Coronary artery (tissue), 2 donors: ENCODE results near the gene KCNF1.

Experiments
- DNase-seq: peaks from one replicate; pipeline ENCODE4 v3.0.0-alpha.2; 2017; ENCODE audit warnings: low spot score
- H3K27ac ChIP-seq, 2 donors: fragments of 200-600 bp; sonication (generic); one replicate each; pipeline ENCODE4 v1.5.1; 2016 to 2019
- H3K4me3 ChIP-seq: fragments of 200-600 bp; sonication (generic); 2 replicates; pipeline ENCODE4 v1.5.1; 2016; ENCODE audit warnings: mild to moderate bottlenecking, moderate library complexity
- TF ChIP-seq, protein P1 (sequence below): fragments of 200-600 bp; sonication (generic); IDR thresholded peaks from one replicate; pipeline ENCODE4 v1.5.1; 2019; ENCODE audit warnings: antibody characterized with exemption

Gene KCNF1

DNA sequence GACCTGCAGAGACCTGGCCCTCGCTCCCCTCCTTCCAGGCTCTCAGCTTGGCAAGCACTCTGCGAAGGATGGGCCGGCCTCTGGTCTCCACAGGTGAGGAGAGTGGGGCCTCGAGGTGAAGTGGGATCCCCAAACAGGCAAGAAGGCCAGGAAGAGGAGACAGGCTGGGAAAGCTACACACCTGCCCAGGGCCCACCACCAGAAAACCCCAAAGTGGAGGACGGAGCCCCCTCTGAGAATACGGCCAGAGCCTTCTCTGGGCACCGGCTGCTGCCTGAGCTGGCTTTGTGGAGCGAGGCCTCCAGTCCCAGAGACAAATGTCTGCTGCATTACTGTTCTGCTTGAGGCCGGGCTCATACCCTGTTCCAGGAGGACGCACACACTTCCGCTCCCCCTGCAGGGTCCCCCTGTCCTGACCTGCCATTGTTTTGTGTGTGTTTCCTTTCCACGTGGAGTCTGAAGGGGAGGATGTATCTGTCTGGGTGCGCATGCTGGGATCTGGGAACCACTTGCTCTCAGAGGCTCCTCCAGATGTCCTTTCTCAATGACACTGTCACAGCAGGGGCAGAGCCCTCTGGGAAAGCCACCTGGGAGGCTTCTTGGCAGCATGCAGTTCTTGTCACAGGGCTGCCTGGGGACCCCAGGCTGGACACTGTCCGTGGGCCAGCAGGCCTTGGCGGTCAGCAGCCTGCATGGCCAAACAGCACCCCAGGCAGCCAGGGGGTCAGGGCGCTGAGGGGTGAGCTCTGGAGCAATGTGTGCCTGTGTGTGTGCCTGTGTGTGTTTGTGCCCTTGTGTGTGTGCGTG, 20.8 kb downstream of the KCNF1 start:
- H3K4me3 ChIP-seq = no peak overlapping the region
- no peak for DNase-seq
- H3K27ac ChIP-seq = no peak overlapping the region
- TF ChIP-seq, protein P1, sequence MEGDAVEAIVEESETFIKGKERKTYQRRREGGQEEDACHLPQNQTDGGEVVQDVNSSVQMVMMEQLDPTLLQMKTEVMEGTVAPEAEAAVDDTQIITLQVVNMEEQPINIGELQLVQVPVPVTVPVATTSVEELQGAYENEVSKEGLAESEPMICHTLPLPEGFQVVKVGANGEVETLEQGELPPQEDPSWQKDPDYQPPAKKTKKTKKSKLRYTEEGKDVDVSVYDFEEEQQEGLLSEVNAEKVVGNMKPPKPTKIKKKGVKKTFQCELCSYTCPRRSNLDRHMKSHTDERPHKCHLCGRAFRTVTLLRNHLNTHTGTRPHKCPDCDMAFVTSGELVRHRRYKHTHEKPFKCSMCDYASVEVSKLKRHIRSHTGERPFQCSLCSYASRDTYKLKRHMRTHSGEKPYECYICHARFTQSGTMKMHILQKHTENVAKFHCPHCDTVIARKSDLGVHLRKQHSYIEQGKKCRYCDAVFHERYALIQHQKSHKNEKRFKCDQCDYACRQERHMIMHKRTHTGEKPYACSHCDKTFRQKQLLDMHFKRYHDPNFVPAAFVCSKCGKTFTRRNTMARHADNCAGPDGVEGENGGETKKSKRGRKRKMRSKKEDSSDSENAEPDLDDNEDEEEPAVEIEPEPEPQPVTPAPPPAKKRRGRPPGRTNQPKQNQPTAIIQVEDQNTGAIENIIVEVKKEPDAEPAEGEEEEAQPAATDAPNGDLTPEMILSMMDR = no peak

DNA sequence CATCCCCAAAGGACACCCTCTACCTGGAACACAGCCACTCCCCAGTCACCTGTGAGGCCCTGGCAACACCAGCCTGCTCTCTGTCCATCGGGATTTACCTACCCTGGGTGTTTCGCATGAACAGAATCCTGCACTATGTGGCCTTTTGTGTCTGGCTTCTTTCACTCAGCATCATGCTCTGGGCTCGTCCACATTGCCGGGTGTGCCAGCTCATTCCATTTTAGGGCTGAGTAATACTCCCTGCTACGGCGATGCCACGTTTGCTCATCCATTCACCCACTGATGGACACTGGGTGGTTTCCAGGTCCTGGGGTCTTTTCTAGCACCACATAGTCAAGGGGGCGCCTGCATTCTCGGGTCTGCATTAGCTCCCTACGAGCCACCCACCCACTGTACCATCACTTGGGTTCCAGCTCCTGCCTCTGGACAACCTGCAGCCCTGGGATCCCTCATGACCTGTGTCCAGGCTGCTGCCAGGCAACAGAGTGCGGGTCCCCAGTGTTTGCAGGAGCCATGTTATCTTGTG, 22.0 kb downstream of the KCNF1 start:
- no peak overlapping the region for H3K27ac ChIP-seq
- TF ChIP-seq, protein P1 = no peak
- no peak for DNase-seq

DNA sequence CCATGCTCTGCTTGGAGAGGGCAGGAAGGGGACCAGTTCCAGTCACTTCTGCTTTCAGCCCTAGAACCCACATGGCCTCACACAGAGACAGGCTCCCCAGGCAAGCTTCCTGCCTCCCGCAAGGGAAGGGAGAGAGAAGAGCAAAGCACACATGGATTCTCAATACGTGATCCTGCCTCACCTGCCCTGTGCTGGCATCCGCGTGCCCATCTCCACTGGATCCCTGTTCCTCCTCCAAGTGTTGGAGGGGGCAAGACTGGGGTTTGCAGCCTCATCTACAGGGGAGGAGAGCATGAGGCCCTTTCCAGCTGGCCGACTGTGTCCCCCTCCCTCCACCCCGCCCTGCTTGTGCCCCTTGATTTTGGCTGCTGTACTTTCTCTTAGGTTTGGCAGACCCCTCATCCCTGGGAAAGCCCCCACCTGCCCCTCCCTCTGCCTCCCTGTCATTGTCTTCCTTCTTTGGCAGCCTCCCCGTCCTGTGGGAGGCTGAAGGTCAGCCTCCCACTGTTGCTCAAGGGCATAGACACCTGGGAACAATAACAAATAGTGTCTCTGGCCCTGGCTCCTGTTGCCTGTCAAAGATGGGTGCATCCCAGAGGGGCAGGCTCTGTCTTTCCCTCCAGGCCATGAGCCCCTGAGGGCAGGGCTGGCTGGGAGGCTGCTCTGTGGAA, 22.7 kb downstream of the KCNF1 start:
- no peak for DNase-seq
- TF ChIP-seq, protein P1 = no peak
- H3K27ac ChIP-seq = no peak overlapping the region
- no peak overlapping the region for H3K4me3 ChIP-seq

More for the DNA sequence above, 22.0 kb downstream of the KCNF1 start:
- no peak overlapping the region for H3K4me3 ChIP-seq

- no peak overlapping the region for H3K4me3 ChIP-seq
- no peak overlapping the region for H3K27ac ChIP-seq
- DNase-seq = no peak
- TF ChIP-seq, protein P1 = no peak
Observed at GRCh38 chr2:10934979-10935350, 23.2 kb downstream of the KCNF1 start.

GRCh38 chr2:10935366-10935918, 23.7 kb downstream of the KCNF1 start:
- Histone ChIP-seq H3K4me3 (no peak overlapping the region), H3K27ac (no peak overlapping the region)
- TF ChIP-seq, protein P1 = no peak
- no peak for DNase-seq

DNA sequence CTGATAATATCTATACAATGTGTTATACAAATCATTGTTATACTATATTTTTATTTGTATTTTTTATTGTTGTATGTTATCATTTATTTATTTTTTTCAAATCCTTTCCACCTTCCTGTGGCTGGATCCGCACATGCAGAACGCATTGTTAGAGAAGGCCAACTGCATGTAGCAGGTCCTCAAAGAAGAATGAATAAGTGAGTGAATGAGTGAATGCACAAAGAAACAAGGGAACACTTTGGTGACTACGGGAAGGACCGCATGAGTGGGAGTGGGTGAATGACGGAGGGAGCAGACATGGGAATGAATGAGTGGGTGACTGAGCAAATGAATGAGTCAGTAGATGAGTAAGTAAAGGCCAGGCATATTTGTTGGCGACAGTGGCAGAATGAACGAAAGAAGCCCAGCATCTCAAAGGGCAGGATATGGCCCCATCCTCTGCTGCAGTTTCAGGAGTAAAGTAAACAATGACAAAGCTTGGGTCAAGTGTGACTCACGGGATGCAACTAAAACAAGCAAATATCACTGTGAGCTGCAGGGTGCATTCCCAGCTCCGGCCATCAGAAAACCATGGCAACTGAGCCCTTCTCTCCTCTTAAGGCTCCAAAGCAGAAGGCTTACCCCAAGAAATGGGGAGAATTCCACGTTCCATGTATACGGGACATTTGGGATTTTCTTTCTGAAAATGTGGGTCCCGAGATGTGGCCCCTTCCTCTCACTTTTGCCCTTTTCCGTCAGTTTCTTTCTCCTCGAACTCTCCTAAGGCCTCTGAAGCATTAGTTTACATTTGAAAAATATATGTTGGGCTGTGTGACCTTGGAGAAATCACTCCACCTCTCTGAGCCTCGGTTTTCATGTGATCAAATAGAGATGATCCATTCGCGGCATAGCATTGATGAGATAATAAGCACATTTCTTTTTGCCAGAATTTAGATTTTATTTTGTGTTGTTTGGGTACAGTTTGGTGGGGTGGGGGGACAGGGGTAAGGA, 24.5 kb downstream of the KCNF1 start:
- H3K4me3 ChIP-seq = no peak overlapping the region
- H3K27ac ChIP-seq = no peak overlapping the region
- no peak for DNase-seq
- TF ChIP-seq, protein P1 = no peak
